ENCODE data around the gene SLC66A2.
A peak's percentile ranks its signal among the peaks of the same experiment; 100 is the strongest.

Gene SLC66A2

GRCh38 chr18:79987566-79987965, 36.1 kb upstream of the SLC66A2 start:
- no peak for TF ChIP-seq CTCF (IDR thresholded peaks at IDR 0.05; ENCODE audit: low read depth, low read length)
- H3K4me3 ChIP-seq (ENCODE audit: low read depth, low read length), result peak overlapping the region; percentile 92

- TF ChIP-seq CTCF (IDR thresholded peaks at IDR 0.05; ENCODE audit: low read depth, low read length), result no peak
- H3K4me3 ChIP-seq (ENCODE audit: low read depth, low read length), result peak overlapping the region; percentile 92
These were observed 35.3 kb upstream of the SLC66A2 start for GRCh38 chr18:79986726-79987125.

GRCh38 chr18:79985172-79985571, 33.7 kb upstream of the SLC66A2 start:
- no peak for TF ChIP-seq CTCF (IDR thresholded peaks at IDR 0.05; ENCODE audit: low read depth, low read length)
- no peak overlapping the region for H3K4me3 ChIP-seq (ENCODE audit: low read depth, low read length)

- H3K4me3 ChIP-seq (ENCODE audit: low read depth, low read length), result no peak overlapping the region
- TF ChIP-seq CTCF (IDR thresholded peaks at IDR 0.05; ENCODE audit: low read depth, low read length), result no peak
These were observed 32.3 kb upstream of the SLC66A2 start for GRCh38 chr18:79983793-79984192.

GRCh38 chr18:79983253-79983652, 31.8 kb upstream of the SLC66A2 start:
- no peak overlapping the region for H3K4me3 ChIP-seq (ENCODE audit: low read depth, low read length)

GRCh38 chr18:79982736-79983135, 31.3 kb upstream of the SLC66A2 start:
- no peak overlapping the region for H3K4me3 ChIP-seq (ENCODE audit: low read depth, low read length)
- TF ChIP-seq CTCF (IDR thresholded peaks at IDR 0.05; ENCODE audit: low read depth, low read length), result no peak

More at GRCh38 chr18:79983253-79983652, 31.8 kb upstream of the SLC66A2 start:
- TF ChIP-seq CTCF (IDR thresholded peaks at IDR 0.05; ENCODE audit: low read depth, low read length), result no peak

- no peak for TF ChIP-seq CTCF (IDR thresholded peaks at IDR 0.05; ENCODE audit: low read depth, low read length)
- no peak overlapping the region for H3K4me3 ChIP-seq (ENCODE audit: low read depth, low read length)
These were observed 29.1 kb upstream of the SLC66A2 start for GRCh38 chr18:79980585-79980984.
